Gastroesophageal sphincter (tissue), 4 donors: ENCODE results near the gene CYREN. TPM values are rescaled to one million over a fixed set of nuclear protein-coding genes. Genes with fewer than 3 reads are reported as not detected.
"Not testable (repeated sequence)": the region's sequence is repeated elsewhere in the genome, so short reads cannot be mapped to it uniquely, and the experiment has no call there.

Experiments
- ATAC-seq: fragments of 150-250 bp; one replicate; pipeline ENCODE4 v1.9.1; 2016; ENCODE audit warnings: mild to moderate bottlenecking, moderate library complexity
- H3K27ac ChIP-seq, 4 donors: fragments of 200-600 bp; sonication (generic) in 3 of 4; 1 replicate in 3 of 4; 2 replicates in 1 of 4; pipeline ENCODE4 v1.5.1; 2016 to 2019
- H3K27me3 ChIP-seq: fragments of 200-600 bp; sonication (generic); one replicate; pipeline ENCODE4 v1.5.1; 2019
- H3K36me3 ChIP-seq, 2 donors: fragments of 200-600 bp; sonication (generic); one replicate each; pipeline ENCODE4 v1.5.1; 2019; ENCODE audit warnings: control low read depth in 1 of 2
- H3K4me1 ChIP-seq, 3 donors: fragments of 200-600 bp; sonication (generic); 1 replicate in 2 of 3; 2 replicates in 1 of 3; pipeline ENCODE4 v1.5.1; 2016 to 2019; ENCODE audit warnings: control low read depth in 2 of 3
- H3K4me3 ChIP-seq, 2 donors: fragments of 200-600 bp; sonication (generic); one replicate each; pipeline ENCODE4 v1.5.1; 2019; ENCODE audit warnings: mild to moderate bottlenecking in 1 of 2, moderate library complexity in 1 of 2
- H3K9me3 ChIP-seq, 3 donors: fragments of 200-600 bp; sonication (generic); one replicate each; pipeline ENCODE4 v1.5.1; 2017 to 2019; ENCODE audit warnings: control low read depth in 2 of 3
- EP300 ChIP-seq: sonication (generic); formaldehyde crosslinking; IDR thresholded peaks from one replicate; pipeline ENCODE4 v1.6.1; 2017; ENCODE audit warnings: antibody characterized with exemption, mild to moderate bottlenecking
- POLR2A ChIP-seq, 2 donors: fragments of 450-650 bp; IDR thresholded peaks; one replicate each; pipeline ENCODE4 v1.6.1; 2017; ENCODE audit warnings: antibody characterized with exemption in 2 of 2, mild to moderate bottlenecking in 2 of 2, moderate library complexity in 1 of 2
- POLR2AphosphoS5 ChIP-seq: sonication (generic); formaldehyde crosslinking; IDR thresholded peaks from one replicate; pipeline ENCODE4 v1.6.1; 2017; ENCODE audit warnings: antibody characterized with exemption
- WGBS, 2 donors: methylation state at CpG; one replicate each; pipeline ENCODE4 v1.1.5; 2018; ENCODE audit warnings: low coverage in 1 of 2; 5-methylcytosine and 5-hydroxymethylcytosine counted together
- total RNA-seq, 4 donors: library from RNA; depleted of rRNA; stranded (reverse); fragments of >200 nt; gene quantifications; one replicate each; pipeline ENCODE4 v1.1.0, GENCODE V29; 2016
- TF ChIP-seq, protein P1 (sequence below), 4 experiments: fragments of 200-600 bp in 2 of 4; fragments of 450-650 bp in 2 of 4; sonication (generic) in 1 of 4; IDR thresholded peaks; one replicate each; pipeline ENCODE4 v1.5.1; 2017 to 2019; ENCODE audit warnings: antibody characterized with exemption in 4 of 4, mild to moderate bottlenecking in 2 of 4, moderate library complexity in 2 of 4

Gene CYREN
- total RNA-seq, 4 donors from 2014 or later = 37.0 to 60.3 (median 49.7) TPM

DNA sequence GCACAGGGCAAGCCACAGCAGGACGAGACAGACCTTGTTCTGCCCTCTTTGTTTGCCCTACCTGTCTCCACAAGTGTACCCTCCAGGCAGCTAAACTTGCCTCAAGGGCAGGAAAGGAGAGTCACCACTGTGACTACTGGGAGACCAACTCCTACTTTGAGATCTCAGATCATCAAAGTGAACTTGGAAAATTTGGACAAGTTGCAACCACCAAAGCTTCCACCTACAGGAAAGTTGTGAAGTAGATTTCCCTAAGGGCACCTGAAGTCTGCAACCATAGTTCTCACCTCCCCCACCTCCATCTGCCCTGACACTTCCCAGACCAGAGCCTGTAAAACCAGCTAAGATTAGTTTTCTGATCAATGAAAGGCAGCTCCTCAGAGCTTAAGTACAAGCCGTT, 43.3 kb upstream of the CYREN start:
- peaks cover 4% of the 10 kb centered on the region for H3K27me3 ChIP-seq
- H3K9me3 ChIP-seq = no peaks in the 10 kb centered on the region
- WGBS, 2 donors = 67 to 92% methylated on average over 1 to 2 of the region's 2 CpGs
- H3K27ac ChIP-seq = no peak overlapping the region
- TF ChIP-seq POLR2A (IDR thresholded peaks at IDR 0.05) = no peak
- TF ChIP-seq EP300 = no peak
- no peak for TF ChIP-seq POLR2AphosphoS5
- TF ChIP-seq, protein P1, sequence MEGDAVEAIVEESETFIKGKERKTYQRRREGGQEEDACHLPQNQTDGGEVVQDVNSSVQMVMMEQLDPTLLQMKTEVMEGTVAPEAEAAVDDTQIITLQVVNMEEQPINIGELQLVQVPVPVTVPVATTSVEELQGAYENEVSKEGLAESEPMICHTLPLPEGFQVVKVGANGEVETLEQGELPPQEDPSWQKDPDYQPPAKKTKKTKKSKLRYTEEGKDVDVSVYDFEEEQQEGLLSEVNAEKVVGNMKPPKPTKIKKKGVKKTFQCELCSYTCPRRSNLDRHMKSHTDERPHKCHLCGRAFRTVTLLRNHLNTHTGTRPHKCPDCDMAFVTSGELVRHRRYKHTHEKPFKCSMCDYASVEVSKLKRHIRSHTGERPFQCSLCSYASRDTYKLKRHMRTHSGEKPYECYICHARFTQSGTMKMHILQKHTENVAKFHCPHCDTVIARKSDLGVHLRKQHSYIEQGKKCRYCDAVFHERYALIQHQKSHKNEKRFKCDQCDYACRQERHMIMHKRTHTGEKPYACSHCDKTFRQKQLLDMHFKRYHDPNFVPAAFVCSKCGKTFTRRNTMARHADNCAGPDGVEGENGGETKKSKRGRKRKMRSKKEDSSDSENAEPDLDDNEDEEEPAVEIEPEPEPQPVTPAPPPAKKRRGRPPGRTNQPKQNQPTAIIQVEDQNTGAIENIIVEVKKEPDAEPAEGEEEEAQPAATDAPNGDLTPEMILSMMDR (IDR thresholded peaks at IDR 0.05) = no peak
- H3K36me3 ChIP-seq = no peaks in the 10 kb centered on the region
- no peak for ATAC-seq
- H3K4me1 ChIP-seq = peaks cover 0 to 21% (median 9%) of the 10 kb centered on the region in 3 donors
- no peak overlapping the region for H3K4me3 ChIP-seq

- peak overlapping the region; percentile 90 to 98 (median 94) for H3K27ac ChIP-seq
- WGBS, 2 donors = 5 to 32% methylated on average over 8 to 18 of the region's 30 CpGs
- peaks cover 0 to 36% (median 9%) of the 10 kb centered on the region in 3 donors for H3K4me1 ChIP-seq
- not testable (repeated sequence) for H3K9me3 ChIP-seq, H3K27me3 ChIP-seq, H3K36me3 ChIP-seq
- H3K4me3 ChIP-seq = peak overlapping the region; percentile 91 to 93
- peak; percentile 60 for ATAC-seq
Observed at GRCh38 chr7:135211946-135212685, 41.6 kb upstream of the CYREN start.

- Histone ChIP-seq H3K27me3 (no peaks in the 10 kb centered on the region), H3K36me3 (peaks cover 0 to 11% of the 10 kb centered on the region in 2 donors), H3K9me3 (no peaks in the 10 kb centered on the region), H3K27ac (peak within 1 kb of the TSS; percentile 93 to 98 (median 95)), H3K4me3 (peak within 1 kb of the TSS; percentile 91 to 93), H3K4me1 (peaks cover 0 to 36% (median 9%) of the 10 kb centered on the region in 3 donors)
- no CpG with 5 or more reads among the region's 82 CpGs for WGBS, 2 donors
- ATAC-seq = peak; percentile 95
- no peak for TF ChIP-seq EP300
- peak; percentile 71 to 84 for TF ChIP-seq POLR2A (IDR thresholded peaks at IDR 0.05)
- TF ChIP-seq, protein P1 (IDR thresholded peaks at IDR 0.05) = peak in 1 of 4 experiments; percentile 37
- TF ChIP-seq POLR2AphosphoS5 = peak; percentile 88
Observed at GRCh38 chr7:135211179-135211945, 40.9 kb upstream of the CYREN start, which contains the start of gene WDR91. WDR91 (minus strand) TSS chr7:135211526; CDS start chr7:135211502, 24 bp downstream.

DNA sequence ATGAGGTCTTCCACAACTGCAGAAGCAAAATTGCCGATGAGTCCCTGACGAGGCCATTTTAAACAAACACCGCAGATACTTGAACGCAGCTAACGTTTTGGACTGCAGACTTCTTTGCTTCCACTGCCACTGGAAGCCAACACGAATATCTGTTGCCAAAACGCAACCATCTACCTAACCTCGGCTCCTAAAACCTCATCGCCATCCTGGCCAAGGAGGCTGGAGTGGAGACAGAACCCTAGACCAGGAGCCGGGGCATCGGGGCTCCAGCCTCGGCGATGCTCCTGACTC, 40.3 kb upstream of the CYREN start:
- peak overlapping the region; percentile 93 to 98 (median 95) for H3K27ac ChIP-seq
- no peaks in the 10 kb centered on the region for H3K27me3 ChIP-seq
- ATAC-seq = peak; percentile 1
- no peak for TF ChIP-seq EP300
- TF ChIP-seq POLR2AphosphoS5 = no peak
- TF ChIP-seq, protein P1 (IDR thresholded peaks at IDR 0.05) = no peak
- no peak for TF ChIP-seq POLR2A (IDR thresholded peaks at IDR 0.05)
- H3K4me3 ChIP-seq = peak overlapping the region; percentile 91 to 93
- peaks cover 0 to 36% (median 9%) of the 10 kb centered on the region in 3 donors for H3K4me1 ChIP-seq
- WGBS, 2 donors = 4% methylated on average over 9 of the region's 13 CpGs; no CpG with 5 or more reads in 1 of the 2 donors
- H3K36me3 ChIP-seq = peaks cover 0 to 15% of the 10 kb centered on the region in 2 donors
- H3K9me3 ChIP-seq = no peaks in the 10 kb centered on the region

DNA sequence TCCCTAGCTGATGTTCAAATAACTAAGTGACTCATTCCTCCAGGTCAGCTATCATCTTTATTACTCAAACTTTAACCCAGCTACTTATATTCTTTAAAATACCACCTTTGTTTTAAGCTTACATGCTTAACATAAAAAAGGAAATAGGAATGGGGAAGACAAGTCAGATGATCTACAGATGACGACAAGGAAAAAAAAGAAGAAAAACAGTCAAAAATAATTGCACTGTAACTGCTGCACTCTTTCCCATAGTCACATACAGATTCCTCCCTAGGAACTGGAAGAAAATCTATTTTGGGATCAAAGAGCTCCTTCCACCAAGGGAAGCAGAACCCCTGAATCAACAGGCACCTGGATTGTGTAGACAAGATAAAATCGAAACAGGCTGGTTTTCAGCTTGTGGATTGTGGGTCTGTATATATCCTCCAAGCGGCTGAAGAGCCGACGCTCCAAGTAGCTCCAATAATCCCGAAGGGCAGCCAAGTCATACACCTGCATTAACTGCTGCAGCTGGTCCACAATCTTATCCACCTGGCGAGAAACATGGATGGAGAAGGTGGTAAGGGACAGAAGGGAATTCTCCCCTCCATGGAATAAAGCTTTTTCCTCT, 38.8 kb upstream of the CYREN start:
- Histone ChIP-seq H3K36me3 (peaks cover 0 to 30% of the 10 kb centered on the region in 2 donors), H3K9me3 (no peaks in the 10 kb centered on the region), H3K4me3 (no peak overlapping the region), H3K27me3 (no peaks in the 10 kb centered on the region), H3K27ac (peak overlapping the region in 1 of 4 donors; percentile 23), H3K4me1 (peaks cover 0 to 45% (median 9%) of the 10 kb centered on the region in 3 donors)
- TF ChIP-seq EP300 (no peak), POLR2AphosphoS5 (no peak), POLR2A (IDR thresholded peaks at IDR 0.05) (no peak)
- TF ChIP-seq, protein P1 (IDR thresholded peaks at IDR 0.05) = no peak
- 88 to 95% methylated on average over 2 to 7 of the region's 7 CpGs for WGBS, 2 donors
- ATAC-seq = no peak
